Stimulated activated memory B cell treated with anti-CD40 and anti-IgM and Interleukin-4, amounts not matched to agents 10 μg/mL and 1 μg/mL and 100 μg/mL, for 72 hours (primary cell): Measurements from ENCODE around the gene BPTF.
"Not testable (repeated sequence)": the region's sequence is repeated elsewhere in the genome, so short reads cannot be mapped to it uniquely, and the experiment has no call there.

Source experiments
- ATAC-seq: fragments of 150-1000 bp; cut with Tn5 transposase; 2 replicates; pipeline ENCODE4 v1.10.0; 2021
- H3K27ac Mint-ChIP-seq: one replicate; pipeline ENCODE4 v1.8.0; 2022; ENCODE audit warnings: mild to moderate bottlenecking, mixed read lengths
- H3K27me3 Mint-ChIP-seq: one replicate; pipeline ENCODE4 v1.8.0; 2022; ENCODE audit warnings: mixed read lengths
- H3K36me3 Mint-ChIP-seq: one replicate; pipeline ENCODE4 v1.8.0; 2022; ENCODE audit warnings: mixed read lengths
- H3K4me1 Mint-ChIP-seq: one replicate; pipeline ENCODE4 v1.8.0; 2022; ENCODE audit warnings: mixed read lengths
- H3K4me3 Mint-ChIP-seq: one replicate; pipeline ENCODE4 v1.8.0; 2022; ENCODE audit warnings: mild to moderate bottlenecking, moderate library complexity, mixed read lengths
- H3K9me3 Mint-ChIP-seq: one replicate; pipeline ENCODE4 v1.8.0; 2022; ENCODE audit warnings: mixed read lengths

Gene BPTF

GRCh38 chr17:68019336-68019674, 194.0 kb downstream of the BPTF start:
- Mint-ChIP-seq H3K36me3 (no peaks in the 10 kb centered on the region), H3K4me3 (no peak overlapping the region), H3K27me3 (no peaks in the 10 kb centered on the region), H3K27ac (peak overlapping the region; percentile 77), H3K4me1 (peaks cover 14% of the 10 kb centered on the region), H3K9me3 (no peaks in the 10 kb centered on the region)
- no peak for ATAC-seq

- no peaks in the 10 kb centered on the region for H3K36me3 Mint-ChIP-seq
- peak; percentile 97 for ATAC-seq
- peaks cover 14% of the 10 kb centered on the region for H3K4me1 Mint-ChIP-seq
- H3K27ac Mint-ChIP-seq = peak overlapping the region; percentile 77
- H3K9me3 Mint-ChIP-seq = no peaks in the 10 kb centered on the region
- H3K27me3 Mint-ChIP-seq = no peaks in the 10 kb centered on the region
- H3K4me3 Mint-ChIP-seq = peak overlapping the region; percentile 84
These were observed 194.5 kb downstream of the BPTF start for GRCh38 chr17:68019675-68020408.

- no peaks in the 10 kb centered on the region for H3K9me3 Mint-ChIP-seq
- no peak for ATAC-seq
- no peaks in the 10 kb centered on the region for H3K36me3 Mint-ChIP-seq
- H3K4me3 Mint-ChIP-seq = peak overlapping the region; percentile 84
- peak overlapping the region; percentile 77 for H3K27ac Mint-ChIP-seq
- H3K27me3 Mint-ChIP-seq = no peaks in the 10 kb centered on the region
- peaks cover 14% of the 10 kb centered on the region for H3K4me1 Mint-ChIP-seq
These were observed 195.1 kb downstream of the BPTF start for GRCh38 chr17:68020409-68020756.

GRCh38 chr17:68020791-68021190, 195.5 kb downstream of the BPTF start:
- not testable (repeated sequence) for ATAC-seq, H3K36me3 Mint-ChIP-seq, H3K27me3 Mint-ChIP-seq, H3K9me3 Mint-ChIP-seq
- peak overlapping the region; percentile 77 for H3K27ac Mint-ChIP-seq
- H3K4me1 Mint-ChIP-seq = peaks cover 14% of the 10 kb centered on the region
- H3K4me3 Mint-ChIP-seq = peak overlapping the region; percentile 84

GRCh38 chr17:68021963-68022362, 196.7 kb downstream of the BPTF start:
- Mint-ChIP-seq H3K27ac (no peak overlapping the region), H3K27me3 (no peaks in the 10 kb centered on the region), H3K4me3 (no peak overlapping the region), H3K9me3 (no peaks in the 10 kb centered on the region), H3K4me1 (peaks cover 14% of the 10 kb centered on the region), H3K36me3 (no peaks in the 10 kb centered on the region)
- no peak for ATAC-seq

GRCh38 chr17:68022547-68022946, 197.2 kb downstream of the BPTF start:
- not testable (repeated sequence) for H3K9me3 Mint-ChIP-seq, H3K36me3 Mint-ChIP-seq, H3K4me3 Mint-ChIP-seq, ATAC-seq, H3K27me3 Mint-ChIP-seq, H3K27ac Mint-ChIP-seq
- H3K4me1 Mint-ChIP-seq = peaks cover 14% of the 10 kb centered on the region

- Mint-ChIP-seq H3K4me1 (no peaks in the 10 kb centered on the region), H3K27me3 (no peaks in the 10 kb centered on the region), H3K36me3 (no peaks in the 10 kb centered on the region), H3K27ac (no peak overlapping the region), H3K9me3 (no peaks in the 10 kb centered on the region), H3K4me3 (no peak overlapping the region)
- no peak for ATAC-seq
These were observed 204.4 kb downstream of the BPTF start for GRCh38 chr17:68029512-68030215.
